Suppressor macrophage (primary cell): ENCODE measurements around the gene ANO2.

Experiments used
- DNase-seq, 4 experiments: peaks; one replicate each; pipeline ENCODE4 v3.0.0-alpha.2; 2020 to 2022

Gene ANO2

GRCh38 chr12:5964913-5965900, 20.1 kb upstream of the ANO2 start:
- DNase-seq: no peak

- DNase-seq: no peak
Measured at GRCh38 chr12:5963515-5963914, 18.5 kb upstream of the ANO2 start.

- DNase-seq: no peak
Measured at GRCh38 chr12:5960783-5961182, 15.7 kb upstream of the ANO2 start.

GRCh38 chr12:5956987-5957386, 11.9 kb upstream of the ANO2 start:
- no peak for DNase-seq

- DNase-seq: no peak
Measured at GRCh38 chr12:5954661-5955060, 9.6 kb upstream of the ANO2 start.

GRCh38 chr12:5953835-5954586, 9.0 kb upstream of the ANO2 start:
- no peak for DNase-seq

GRCh38 chr12:5952031-5952430, 7.0 kb upstream of the ANO2 start:
- DNase-seq: no peak

GRCh38 chr12:5948696-5949095, 3.6 kb upstream of the ANO2 start:
- no peak for DNase-seq

- no peak for DNase-seq
Measured at GRCh38 chr12:5947006-5947405, 1.9 kb upstream of the ANO2 start.

GRCh38 chr12:5946388-5946787, 1.3 kb upstream of the ANO2 start:
- no peak for DNase-seq

- DNase-seq: no peak
Measured at GRCh38 chr12:5944688-5945070, 380 bp downstream of the ANO2 start.

GRCh38 chr12:5944053-5944452, 1.0 kb downstream of the ANO2 start:
- DNase-seq: no peak

GRCh38 chr12:5941907-5942306, 3.2 kb downstream of the ANO2 start:
- DNase-seq: no peak

GRCh38 chr12:5927732-5928516, 17.1 kb downstream of the ANO2 start:
- no peak for DNase-seq

GRCh38 chr12:5925646-5926045, 19.4 kb downstream of the ANO2 start:
- no peak for DNase-seq

- no peak for DNase-seq
Measured at GRCh38 chr12:5924342-5924741, 20.7 kb downstream of the ANO2 start.

- no peak for DNase-seq
Measured at GRCh38 chr12:5923751-5924150, 21.3 kb downstream of the ANO2 start.

GRCh38 chr12:5923043-5923605, 21.9 kb downstream of the ANO2 start:
- no peak for DNase-seq

- DNase-seq: no peak
Measured at GRCh38 chr12:5921966-5922899, 22.8 kb downstream of the ANO2 start.

GRCh38 chr12:5921027-5921909, 23.8 kb downstream of the ANO2 start:
- DNase-seq: no peak
